ENCODE data around the gene DSCAML1. TPM values are rescaled to one million over a fixed set of nuclear protein-coding genes. Genes with fewer than 3 reads are reported as not detected.

Gene DSCAML1
- total RNA-seq, 1 donor: not detected

GRCh38 chr11:117605331-117605730 lies 191.7 kb downstream of the DSCAML1 start:
- TF ChIP-seq CTCF (IDR thresholded peaks at IDR 0.05; ENCODE audit: insufficient read depth, low read depth, low read length): no peak
- DNase-seq (ENCODE audit: low read depth): no peak
- no peak overlapping the region for H3K4me3 ChIP-seq (ENCODE audit: low read depth, low read length)

GRCh38 chr11:117604336-117604995 lies 192.6 kb downstream of the DSCAML1 start:
- no peak for DNase-seq (ENCODE audit: low read depth)
- H3K4me3 ChIP-seq (ENCODE audit: low read depth, low read length): no peak overlapping the region
- TF ChIP-seq CTCF (IDR thresholded peaks at IDR 0.05; ENCODE audit: insufficient read depth, low read depth, low read length): no peak

- no peak overlapping the region for H3K4me3 ChIP-seq (ENCODE audit: low read depth, low read length)
- TF ChIP-seq CTCF (IDR thresholded peaks at IDR 0.05; ENCODE audit: insufficient read depth, low read depth, low read length): no peak
- no peak for DNase-seq (ENCODE audit: low read depth)
Observed at GRCh38 chr11:117603932-117604331, 193.1 kb downstream of the DSCAML1 start.

GRCh38 chr11:117601006-117601708 lies 195.9 kb downstream of the DSCAML1 start:
- no peak for DNase-seq (ENCODE audit: low read depth)
- no peak for TF ChIP-seq CTCF (IDR thresholded peaks at IDR 0.05; ENCODE audit: insufficient read depth, low read depth, low read length)
- no peak overlapping the region for H3K4me3 ChIP-seq (ENCODE audit: low read depth, low read length)

- TF ChIP-seq CTCF (IDR thresholded peaks at IDR 0.05; ENCODE audit: insufficient read depth, low read depth, low read length): no peak
- no peak for DNase-seq (ENCODE audit: low read depth)
- H3K4me3 ChIP-seq (ENCODE audit: low read depth, low read length): no peak overlapping the region
Observed at GRCh38 chr11:117600234-117600783, 196.7 kb downstream of the DSCAML1 start.

GRCh38 chr11:117597071-117597470 lies 199.9 kb downstream of the DSCAML1 start:
- no peak overlapping the region for H3K4me3 ChIP-seq (ENCODE audit: low read depth, low read length)
- DNase-seq (ENCODE audit: low read depth): peak; percentile 43
- TF ChIP-seq CTCF (IDR thresholded peaks at IDR 0.05; ENCODE audit: insufficient read depth, low read depth, low read length): no peak
